Germinal center (tissue), 1 donor: Measurements from ENCODE around the gene DHRS9.
A peak's percentile ranks its signal among the peaks of the same experiment; 100 is the strongest.
"Not testable (repeated sequence)": the region's sequence is repeated elsewhere in the genome, so short reads cannot be mapped to it uniquely, and the experiment has no call there.

Experiments used
- DNase-seq: peaks from one replicate; pipeline ENCODE4 v3.0.0; 2012; ENCODE audit warnings: mixed read lengths, low spot score

Gene DHRS9

DNA sequence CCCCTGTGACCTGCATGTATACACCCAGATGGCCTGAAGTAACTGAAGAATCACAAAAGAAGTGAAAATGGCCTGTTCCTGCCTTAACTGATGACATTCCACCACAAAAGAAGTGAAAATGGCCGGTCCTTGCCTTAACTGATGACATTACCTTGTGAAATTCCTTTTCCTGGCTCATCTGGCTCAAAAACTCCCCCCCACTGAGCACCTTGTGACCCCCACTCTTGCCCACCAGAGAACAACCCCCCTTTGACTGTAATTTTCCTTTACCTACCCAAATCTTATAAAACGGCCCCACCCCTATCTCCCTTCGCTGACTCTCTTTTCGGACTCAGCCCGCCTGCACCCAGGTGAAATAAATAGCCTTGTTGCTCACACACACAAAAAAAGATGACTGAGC, 67.1 kb downstream of the DHRS9 start:
- not testable (repeated sequence) for DNase-seq

DNA sequence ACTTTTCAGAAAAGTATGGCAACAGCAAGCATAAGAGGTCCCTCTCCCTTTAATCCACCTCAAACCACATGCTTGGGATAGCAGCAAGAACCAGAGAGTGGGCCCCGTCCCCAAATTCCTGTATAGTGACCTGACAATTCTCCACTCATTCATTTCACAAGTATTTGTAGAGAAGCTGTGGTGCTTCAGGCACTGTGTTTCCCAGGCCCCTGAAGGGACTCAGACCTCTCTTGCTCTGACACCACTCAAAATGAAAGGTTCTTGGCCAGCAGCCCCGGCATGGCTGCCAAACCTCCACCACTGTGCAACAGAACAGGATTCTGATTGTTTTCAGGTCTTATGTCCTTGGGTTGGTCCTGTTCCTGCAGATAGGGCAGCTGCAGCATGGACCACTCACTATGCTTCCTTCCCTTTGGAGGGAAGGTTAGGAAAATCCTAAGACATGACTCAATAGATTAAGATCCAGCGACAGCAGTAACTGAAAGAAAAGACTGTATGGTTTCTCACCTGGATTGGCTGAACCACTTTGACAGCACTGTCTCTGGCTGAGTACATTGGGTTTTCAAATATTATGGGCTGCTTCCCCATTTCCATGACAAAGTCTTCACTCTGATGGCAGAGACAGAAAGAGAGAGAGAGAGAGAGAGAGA, 67.6 kb downstream of the DHRS9 start:
- no peak for DNase-seq

DNA sequence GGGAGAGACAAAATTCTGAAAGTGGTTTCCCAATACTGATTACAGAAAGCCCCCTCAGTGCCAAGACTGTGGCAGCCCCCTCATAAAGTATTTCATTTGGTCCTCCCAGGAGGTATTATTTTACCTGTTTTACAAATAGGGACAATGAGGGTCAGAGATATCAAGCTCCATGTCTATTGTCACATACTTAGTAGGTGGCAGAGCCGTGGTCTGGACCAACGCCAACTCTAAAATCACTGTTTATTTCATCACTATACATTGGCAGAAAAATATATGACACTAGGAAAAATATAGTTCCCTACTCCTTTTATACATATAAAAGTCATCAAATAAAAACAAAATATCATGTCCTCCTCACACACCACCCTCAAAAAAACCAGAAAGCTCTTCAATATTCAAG, 68.6 kb downstream of the DHRS9 start:
- DNase-seq: no peak

DNA sequence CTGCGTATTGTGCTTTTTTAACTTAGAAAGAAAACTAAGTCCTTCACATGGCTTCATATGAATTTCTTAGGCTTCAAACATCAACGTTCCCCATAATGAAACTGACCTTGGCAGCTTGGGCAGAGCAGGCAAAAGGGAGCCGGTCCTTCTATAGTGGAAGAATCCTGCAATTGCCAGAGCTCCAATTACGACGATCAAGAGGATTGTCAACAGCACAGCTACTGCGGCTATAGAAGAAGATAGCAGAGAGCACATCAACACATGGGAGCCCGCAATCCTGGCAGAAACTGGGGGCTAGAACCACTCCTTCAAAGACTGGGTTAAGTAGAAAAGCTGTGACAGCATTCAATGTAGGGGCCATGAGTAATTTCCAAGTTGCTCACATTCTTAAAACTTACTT, 69.8 kb downstream of the DHRS9 start:
- DNase-seq: no peak

DNA sequence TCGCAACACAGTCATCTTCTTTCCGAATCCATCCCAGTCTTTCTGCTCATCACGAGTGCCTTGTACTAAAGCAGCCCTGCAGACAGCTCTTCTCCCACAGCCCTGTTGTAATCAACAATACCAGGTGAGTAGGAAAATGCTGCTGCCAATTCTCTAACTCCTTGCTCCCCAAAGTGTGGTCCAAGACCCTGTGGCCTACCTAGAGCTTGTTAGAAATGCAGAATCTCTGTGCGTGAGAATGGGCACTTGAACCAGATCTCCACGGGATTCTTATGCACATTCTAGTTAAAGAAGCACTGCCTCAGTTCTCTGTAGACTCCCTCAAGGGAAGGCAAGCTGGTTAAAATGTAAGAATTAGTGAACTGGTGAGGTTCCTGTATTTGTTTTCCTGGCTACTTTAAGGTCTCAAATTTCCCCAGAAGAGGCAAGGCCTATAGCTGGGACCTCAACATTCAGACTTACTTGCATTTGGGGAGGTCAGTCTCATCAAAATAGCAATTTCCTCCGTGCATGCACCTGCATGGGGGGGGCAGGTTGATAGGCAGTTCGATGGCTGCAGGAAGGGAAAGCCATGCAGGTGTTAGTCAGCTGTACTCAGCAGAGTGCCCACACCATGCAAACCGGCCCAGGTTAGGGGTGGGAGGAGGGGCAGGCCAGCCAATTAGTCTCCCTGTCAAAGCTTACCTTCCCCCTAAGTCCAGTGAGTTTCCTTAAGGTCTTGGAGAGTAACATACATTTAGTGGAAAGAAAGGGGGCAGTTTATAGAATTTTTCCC, 70.8 kb downstream of the DHRS9 start:
- DNase-seq: no peak

DNA sequence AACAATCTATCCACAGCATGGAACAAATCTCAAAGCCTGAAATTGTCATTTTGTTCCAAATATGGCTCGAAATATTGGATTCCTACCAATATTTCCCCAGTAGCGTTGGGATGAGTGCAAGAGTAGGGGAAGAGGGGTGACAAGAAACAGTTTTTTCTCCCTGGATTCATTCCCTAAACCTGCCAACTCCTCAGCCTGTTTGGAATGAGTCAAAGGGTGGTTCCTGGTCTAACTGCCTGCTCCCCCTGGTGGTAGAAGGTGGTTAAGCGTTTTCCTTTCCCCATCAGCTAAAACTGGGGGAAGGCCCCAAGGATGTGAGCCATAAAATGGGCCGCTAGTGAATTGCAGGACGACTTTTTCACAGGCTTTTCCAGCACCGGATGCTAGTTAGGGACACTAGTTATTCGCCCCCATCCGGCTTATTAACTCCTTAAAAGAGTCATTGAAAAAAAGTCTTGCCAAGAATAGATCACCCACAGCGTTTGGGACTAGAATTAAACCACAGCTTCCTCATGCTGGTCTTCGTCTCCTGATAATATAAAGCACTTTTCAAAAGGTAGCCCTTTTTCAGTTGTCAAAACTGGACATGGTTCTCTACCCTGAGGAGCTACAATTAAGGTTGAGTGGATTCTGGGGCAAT, 72.5 kb downstream of the DHRS9 start:
- DNase-seq: peak; percentile 37

DNA sequence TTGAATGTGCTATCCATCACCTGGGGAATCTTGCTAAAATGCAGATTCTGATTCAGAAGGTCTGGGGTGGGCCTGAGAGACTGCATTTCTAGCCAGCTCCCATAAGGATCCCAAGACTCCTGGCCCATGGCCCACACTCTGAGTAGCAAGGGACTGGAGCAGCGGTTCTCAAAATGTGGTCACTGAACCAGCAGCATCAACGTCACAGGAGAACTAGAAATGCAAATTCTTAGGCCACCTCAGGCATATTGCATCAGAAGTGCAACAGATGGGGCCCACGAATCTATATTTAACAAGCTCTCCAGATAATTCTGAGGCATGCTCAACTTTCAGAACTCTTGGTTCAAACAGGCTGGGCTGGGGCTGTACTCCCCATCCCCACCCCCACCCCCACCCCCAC, 74.6 kb downstream of the DHRS9 start:
- DNase-seq: no peak
